Ascending aorta (tissue), 2 donors: Measurements from ENCODE around the gene MEF2C. TPM values are rescaled to one million over a fixed set of nuclear protein-coding genes. Genes with fewer than 3 reads are reported as not detected.

ENCODE experiments used
- DNase-seq, 2 donors: peaks; one replicate each; pipeline ENCODE4 v3.0.0-alpha.2; 2019; ENCODE audit warnings: low spot score in 2 of 2
- H3K27ac ChIP-seq, 2 donors: fragments of 200-600 bp; sonication (generic); one replicate each; pipeline ENCODE4 v1.5.1; 2016 to 2017; ENCODE audit warnings: mild to moderate bottlenecking in 1 of 2
- H3K27me3 ChIP-seq: fragments of 200-600 bp; sonication (generic); one replicate; pipeline ENCODE4 v1.5.1; 2017
- H3K36me3 ChIP-seq, 2 donors: fragments of 200-600 bp; sonication (generic); one replicate each; pipeline ENCODE4 v1.5.1; 2016
- H3K4me1 ChIP-seq, 2 donors: fragments of 200-600 bp; sonication (generic); one replicate each; pipeline ENCODE4 v1.5.1; 2016 to 2017; ENCODE audit warnings: mild to moderate bottlenecking in 1 of 2
- H3K4me3 ChIP-seq, 2 donors: fragments of 200-600 bp; sonication (generic); one replicate each; pipeline ENCODE4 v1.5.1; 2016 to 2017; ENCODE audit warnings: mild to moderate bottlenecking in 1 of 2
- H3K9me3 ChIP-seq, 2 donors: fragments of 200-600 bp; sonication (generic); one replicate each; pipeline ENCODE4 v1.5.1; 2016
- intact Hi-C: fragments of 100-400 bp; cut with DNase I; formaldehyde crosslinking; loops from one replicate; pipeline ENCODE4 v1.15.1; 2023
- total RNA-seq: library from RNA; depleted of rRNA; stranded (reverse); fragments of >200 nt; gene quantifications from one replicate; pipeline ENCODE4 v1.1.0, GENCODE V29; 2016
- TF ChIP-seq, protein P1 (sequence below), 3 experiments: fragments of 200-600 bp in 2 of 3; fragments of 450-650 bp in 1 of 3; sonication (generic) in 2 of 3; IDR thresholded peaks; one replicate each; pipeline ENCODE4 v1.5.1; 2016 to 2019; ENCODE audit warnings: antibody characterized with exemption in 3 of 3, mild to moderate bottlenecking in 1 of 3, moderate library complexity in 1 of 3

The MEF2C gene
- total RNA-seq, 1 donor from 2014 or later, result 138 TPM

GRCh38 chr5:88693071-88693932 lies 189.7 kb downstream of the MEF2C start:
- no peak for DNase-seq
- H3K9me3 ChIP-seq, result no peaks in the 10 kb centered on the region
- no peaks in the 10 kb centered on the region for H3K36me3 ChIP-seq
- peaks cover 0 to 15% of the 10 kb centered on the region in 2 donors for H3K4me1 ChIP-seq
- intact Hi-C loops, result no loop called here
- H3K27ac ChIP-seq, result no peak overlapping the region
- no peak overlapping the region for H3K4me3 ChIP-seq
- H3K27me3 ChIP-seq, result peaks cover 41% of the 10 kb centered on the region
- TF ChIP-seq, protein P1, sequence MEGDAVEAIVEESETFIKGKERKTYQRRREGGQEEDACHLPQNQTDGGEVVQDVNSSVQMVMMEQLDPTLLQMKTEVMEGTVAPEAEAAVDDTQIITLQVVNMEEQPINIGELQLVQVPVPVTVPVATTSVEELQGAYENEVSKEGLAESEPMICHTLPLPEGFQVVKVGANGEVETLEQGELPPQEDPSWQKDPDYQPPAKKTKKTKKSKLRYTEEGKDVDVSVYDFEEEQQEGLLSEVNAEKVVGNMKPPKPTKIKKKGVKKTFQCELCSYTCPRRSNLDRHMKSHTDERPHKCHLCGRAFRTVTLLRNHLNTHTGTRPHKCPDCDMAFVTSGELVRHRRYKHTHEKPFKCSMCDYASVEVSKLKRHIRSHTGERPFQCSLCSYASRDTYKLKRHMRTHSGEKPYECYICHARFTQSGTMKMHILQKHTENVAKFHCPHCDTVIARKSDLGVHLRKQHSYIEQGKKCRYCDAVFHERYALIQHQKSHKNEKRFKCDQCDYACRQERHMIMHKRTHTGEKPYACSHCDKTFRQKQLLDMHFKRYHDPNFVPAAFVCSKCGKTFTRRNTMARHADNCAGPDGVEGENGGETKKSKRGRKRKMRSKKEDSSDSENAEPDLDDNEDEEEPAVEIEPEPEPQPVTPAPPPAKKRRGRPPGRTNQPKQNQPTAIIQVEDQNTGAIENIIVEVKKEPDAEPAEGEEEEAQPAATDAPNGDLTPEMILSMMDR (IDR thresholded peaks at IDR 0.05), result no peak

DNA sequence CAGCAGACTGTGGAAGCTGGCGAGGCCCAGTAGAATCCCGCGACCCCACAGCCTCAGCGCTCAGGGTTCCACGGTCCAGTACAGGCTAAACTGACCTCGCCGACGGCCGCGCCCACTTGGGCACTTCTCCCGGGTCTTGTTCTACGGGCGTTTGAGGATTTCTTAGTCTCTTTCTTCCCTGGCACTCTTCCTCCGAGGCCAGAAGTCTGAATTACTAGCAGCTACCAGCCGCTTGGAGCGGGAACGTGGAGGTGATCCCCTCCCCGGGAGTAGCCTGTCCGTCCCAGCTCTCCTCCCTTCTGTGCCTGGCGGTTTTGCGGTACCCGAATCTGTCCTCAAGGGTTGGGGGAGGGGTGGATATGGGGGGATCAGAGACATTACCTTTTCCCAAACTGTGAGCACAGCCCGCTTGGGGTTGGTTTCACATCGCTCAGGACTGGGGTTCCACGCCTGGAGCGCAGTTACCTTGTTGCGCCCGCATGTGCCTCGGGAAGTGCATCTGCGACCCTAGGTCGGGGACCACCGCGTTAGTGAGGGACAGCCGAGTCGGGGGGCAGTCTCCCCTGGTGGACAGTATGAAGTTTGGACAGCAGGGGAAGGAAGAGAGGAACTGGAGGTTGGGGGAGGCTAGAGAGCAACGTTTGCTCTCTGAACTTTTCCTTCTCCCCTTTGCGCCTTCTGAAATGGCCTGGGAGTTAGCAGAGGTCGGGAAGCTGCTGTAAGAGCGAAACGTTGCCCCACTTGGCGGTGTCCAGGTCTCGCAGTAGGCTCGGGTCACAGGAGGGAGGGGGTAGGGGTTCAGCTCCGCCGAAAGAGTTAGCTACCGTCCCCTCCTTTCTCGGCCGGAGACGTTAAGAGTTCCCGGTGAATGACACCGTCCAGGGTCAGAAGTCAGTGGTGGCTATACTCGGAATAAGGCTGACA lies 190.8 kb downstream of the MEF2C start:
- Histone ChIP-seq H3K9me3 (no peaks in the 10 kb centered on the region), H3K27ac (no peak overlapping the region), H3K4me3 (peak overlapping the region; percentile 8 to 16), H3K27me3 (peaks cover 41% of the 10 kb centered on the region), H3K36me3 (no peaks in the 10 kb centered on the region), H3K4me1 (peaks cover 0 to 15% of the 10 kb centered on the region in 2 donors)
- intact Hi-C loops, result no loop called here
- TF ChIP-seq, protein P1 (IDR thresholded peaks at IDR 0.05), result no peak
- DNase-seq, result no peak

- peaks cover 0 to 15% of the 10 kb centered on the region in 2 donors for H3K4me1 ChIP-seq
- intact Hi-C loops, result no loop called here
- no peaks in the 10 kb centered on the region for H3K36me3 ChIP-seq
- peak overlapping the region; percentile 27 to 52 for H3K4me3 ChIP-seq
- TF ChIP-seq, protein P1 (IDR thresholded peaks at IDR 0.05), result no peak
- peaks cover 46% of the 10 kb centered on the region for H3K27me3 ChIP-seq
- no peak overlapping the region for H3K27ac ChIP-seq
- no peak for DNase-seq
- no peaks in the 10 kb centered on the region for H3K9me3 ChIP-seq
Measured at GRCh38 chr5:88691230-88691582, 191.8 kb downstream of the MEF2C start.

- H3K27me3 ChIP-seq, result peaks cover 46% of the 10 kb centered on the region
- H3K36me3 ChIP-seq, result no peaks in the 10 kb centered on the region
- H3K27ac ChIP-seq, result no peak overlapping the region
- H3K4me3 ChIP-seq, result peak overlapping the region; percentile 27 to 52
- peaks cover 0 to 15% of the 10 kb centered on the region in 2 donors for H3K4me1 ChIP-seq
- intact Hi-C loops, result loop anchor here (1.0 kb wide), 1 partner anchor 909 kb away; no protein-coding TSS in a partner anchor
- TF ChIP-seq, protein P1 (IDR thresholded peaks at IDR 0.05), result peak; percentile 62 to 97 (median 93)
- DNase-seq, result peak in 1 of 2 donors; percentile 85
- H3K9me3 ChIP-seq, result no peaks in the 10 kb centered on the region
Measured at GRCh38 chr5:88690409-88691229, 192.4 kb downstream of the MEF2C start.
